CD1c-positive myeloid dendritic cell (primary cell): ENCODE measurements around the gene TNNC1.

Source experiments
- DNase-seq: peaks from one replicate; pipeline ENCODE4 v3.0.0-alpha.2; 2016; ENCODE audit errors: extremely low spot score

Gene TNNC1

GRCh38 chr3:52432225-52432624 lies 21.6 kb downstream of the TNNC1 start:
- no peak for DNase-seq

DNA sequence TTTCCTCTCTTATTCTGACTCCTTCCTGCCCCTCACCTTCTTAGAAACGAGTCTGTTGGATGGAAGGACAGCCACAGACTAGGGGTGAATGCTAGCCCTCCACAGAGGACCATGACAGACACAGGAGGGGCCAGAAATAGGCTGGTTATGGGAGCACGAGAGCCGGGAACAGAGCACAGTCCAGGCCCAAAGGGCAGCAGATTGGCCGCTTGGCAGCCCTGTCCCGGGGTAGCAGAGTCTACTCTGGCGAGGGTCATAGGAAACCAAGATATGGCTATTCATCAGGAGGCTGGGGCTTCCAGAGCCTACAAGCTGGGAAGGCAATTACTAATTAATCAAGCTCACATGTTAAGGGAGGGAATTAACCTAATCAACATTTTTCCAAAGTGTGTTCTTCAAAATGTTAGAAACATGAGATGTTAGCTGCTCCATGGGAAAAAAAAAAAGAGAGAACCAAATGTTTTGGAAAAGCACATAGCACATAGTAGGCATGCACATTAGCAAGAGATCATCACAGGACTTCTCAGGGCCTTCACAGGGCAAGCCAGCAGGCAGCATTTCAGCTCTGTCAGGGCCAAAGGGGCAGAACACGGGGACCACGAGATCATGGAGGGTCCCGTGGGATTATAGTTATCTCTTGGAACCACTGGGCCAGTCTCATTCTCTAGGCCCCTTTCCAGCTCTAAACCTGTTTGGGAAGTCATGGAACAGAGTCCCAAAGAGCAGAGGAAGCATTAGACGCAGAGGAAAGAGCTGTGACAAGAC lies 22.2 kb downstream of the TNNC1 start:
- DNase-seq, result no peak

DNA sequence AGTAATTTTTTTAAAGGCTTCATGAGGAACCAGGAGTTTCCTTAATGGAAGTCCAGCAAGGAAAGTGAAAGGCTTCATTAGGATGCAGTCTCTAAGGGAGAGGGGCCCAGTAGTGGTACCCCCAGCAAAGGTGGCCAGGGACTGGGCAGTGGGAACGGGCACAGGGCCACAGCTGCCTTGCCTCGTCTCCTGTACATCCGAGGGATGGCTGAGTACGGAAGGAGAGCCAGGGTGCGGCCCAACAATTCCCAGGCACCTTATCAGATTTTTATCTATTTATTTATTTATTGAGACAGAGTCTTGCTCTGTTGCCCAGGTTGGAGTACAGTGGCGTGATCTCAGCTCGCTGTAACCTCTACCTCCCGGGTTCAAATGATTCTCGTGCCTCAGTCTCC lies 23.4 kb downstream of the TNNC1 start:
- DNase-seq, result no peak

DNA sequence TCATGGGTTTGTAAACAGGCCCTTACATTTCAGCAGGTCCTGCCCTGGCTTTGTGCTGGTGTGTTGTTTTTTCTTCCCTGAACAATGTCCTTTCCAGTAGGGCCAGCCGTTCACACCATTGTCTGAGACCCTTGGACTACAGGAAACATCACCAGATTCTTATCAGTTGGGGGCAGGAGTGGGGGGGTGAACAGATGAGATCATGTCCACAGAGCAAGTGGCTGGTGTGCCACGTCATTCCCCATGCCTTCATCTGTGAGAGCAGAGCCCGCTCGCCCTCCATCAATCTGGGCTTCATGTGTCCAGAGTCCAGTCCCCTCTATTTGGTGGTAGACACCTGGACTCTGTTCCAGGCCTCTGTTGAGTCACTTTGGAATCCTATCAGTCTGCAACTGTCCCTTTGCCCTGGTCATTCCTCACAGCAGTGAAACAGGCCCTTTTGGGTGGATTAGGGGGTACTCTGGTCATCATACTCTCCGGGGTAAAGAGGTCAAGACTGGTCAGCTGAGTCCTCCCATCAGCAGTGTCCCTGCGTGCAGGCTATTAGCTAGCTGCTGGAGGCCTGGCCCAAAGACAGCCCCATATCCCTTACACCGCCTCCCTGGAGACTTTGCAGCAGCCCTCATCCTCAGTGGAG lies 23.9 kb downstream of the TNNC1 start:
- no peak for DNase-seq

DNA sequence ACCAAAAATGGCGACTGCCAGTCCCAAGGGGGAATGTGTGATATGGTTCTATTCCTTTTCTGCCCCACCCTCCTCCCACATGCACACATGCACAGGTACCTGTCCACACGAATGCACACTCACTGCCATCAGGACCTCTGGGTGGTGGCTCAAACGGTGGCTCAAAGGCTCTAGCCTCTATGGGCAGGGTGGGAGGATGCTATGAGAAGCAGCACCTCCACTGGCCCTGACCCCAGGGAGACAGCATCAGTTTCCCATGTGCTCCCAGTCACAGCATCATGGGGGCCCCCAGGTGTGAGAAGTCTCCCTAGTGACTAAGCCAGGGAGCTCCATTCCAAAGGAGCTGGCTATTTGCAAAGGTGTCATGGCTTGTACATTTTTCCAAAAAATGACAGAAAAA lies 24.8 kb downstream of the TNNC1 start:
- DNase-seq, result no peak

GRCh38 chr3:52428151-52429005 lies 25.5 kb downstream of the TNNC1 start:
- peak; percentile 78 for DNase-seq

DNA sequence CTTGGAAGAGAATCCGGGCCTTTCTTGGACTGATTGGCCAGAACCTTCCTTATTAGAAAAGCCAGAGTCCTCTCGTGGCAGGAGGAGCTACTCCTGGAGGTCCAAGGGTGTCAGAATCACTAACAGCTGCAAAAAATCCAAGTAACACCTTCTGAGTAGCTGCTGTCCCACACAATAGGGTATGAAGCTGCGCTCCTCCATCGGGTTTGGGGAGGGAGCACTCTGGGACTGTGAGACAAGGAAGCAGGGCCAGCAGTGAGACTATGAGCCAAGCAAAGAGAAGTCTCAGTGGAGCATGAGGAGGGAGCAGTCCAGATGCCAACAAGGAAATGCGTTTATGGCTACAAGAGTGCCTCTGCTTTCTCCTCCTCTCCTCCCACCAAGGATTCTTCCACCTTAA lies 30.7 kb downstream of the TNNC1 start:
- no peak for DNase-seq

- DNase-seq, result no peak
These were observed 31.2 kb downstream of the TNNC1 start for GRCh38 chr3:52422669-52423068.

GRCh38 chr3:52420388-52420787 lies 33.5 kb downstream of the TNNC1 start:
- DNase-seq, result no peak

DNA sequence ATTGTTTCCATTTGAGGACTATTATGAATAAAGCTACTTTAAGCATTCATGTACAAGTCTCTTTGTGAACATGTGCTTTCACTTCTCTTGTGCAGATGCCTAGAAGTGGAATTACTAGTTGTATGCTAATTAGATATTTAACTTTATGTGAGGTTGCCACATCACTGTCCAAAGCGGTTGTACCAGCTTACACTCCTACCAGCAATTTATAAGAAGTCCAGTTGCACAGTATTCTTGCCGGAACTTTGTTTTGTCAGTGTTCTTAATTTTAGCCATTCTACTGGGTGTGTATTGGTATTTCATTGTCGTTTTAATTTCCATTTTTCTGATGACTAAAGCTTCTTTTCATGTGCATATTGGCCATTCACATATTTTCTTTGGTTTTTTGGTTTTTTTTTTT lies 38.0 kb downstream of the TNNC1 start:
- DNase-seq, result peak; percentile 3

DNA sequence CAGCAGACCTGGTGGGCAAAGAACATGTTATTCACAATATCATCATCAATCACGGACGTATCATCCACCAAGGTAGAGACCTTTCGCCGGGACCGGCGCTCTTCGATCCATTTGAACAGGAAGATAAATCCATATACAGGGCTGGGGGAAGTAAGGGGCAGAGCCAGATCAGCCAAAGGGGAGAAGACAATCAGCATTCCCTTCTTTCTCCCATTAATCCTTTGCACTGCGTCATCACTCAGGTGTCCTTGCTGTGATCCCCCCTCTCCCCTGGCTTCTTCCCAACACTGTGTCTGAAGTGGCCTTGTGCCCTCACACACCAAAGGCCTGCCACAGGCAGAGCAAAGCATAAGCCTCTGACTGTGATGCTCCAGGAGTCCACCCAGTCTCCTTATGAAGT lies 45.4 kb downstream of the TNNC1 start:
- no peak for DNase-seq

- no peak for DNase-seq
These were observed 46.1 kb downstream of the TNNC1 start for GRCh38 chr3:52407779-52408178.

- DNase-seq, result no peak
These were observed 46.9 kb downstream of the TNNC1 start for GRCh38 chr3:52406791-52407510.

GRCh38 chr3:52406231-52406661 lies 47.6 kb downstream of the TNNC1 start:
- no peak for DNase-seq

- no peak for DNase-seq
These were observed 48.2 kb downstream of the TNNC1 start for GRCh38 chr3:52405601-52406110.

DNA sequence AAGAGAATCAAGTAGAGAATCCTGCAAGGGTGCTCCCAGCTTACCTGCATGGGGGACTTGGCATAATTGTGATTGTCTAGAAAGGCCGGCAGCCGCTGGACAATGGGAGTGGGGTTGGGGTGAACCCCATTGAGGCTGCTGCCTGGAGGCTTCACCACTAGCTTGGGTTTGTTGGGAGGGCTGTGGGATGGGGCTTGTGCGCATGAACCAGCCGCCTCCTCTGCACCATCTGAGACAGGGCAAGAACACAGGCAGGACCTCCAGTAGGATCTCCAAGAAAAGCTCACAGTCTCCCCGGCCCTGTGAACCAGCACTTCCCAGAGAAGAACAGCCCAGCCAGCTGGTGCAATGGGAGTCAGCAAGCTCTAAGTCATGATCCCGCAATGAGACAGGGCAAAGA lies 48.8 kb downstream of the TNNC1 start:
- DNase-seq, result no peak

GRCh38 chr3:52404391-52404790 lies 49.5 kb downstream of the TNNC1 start:
- DNase-seq, result no peak

DNA sequence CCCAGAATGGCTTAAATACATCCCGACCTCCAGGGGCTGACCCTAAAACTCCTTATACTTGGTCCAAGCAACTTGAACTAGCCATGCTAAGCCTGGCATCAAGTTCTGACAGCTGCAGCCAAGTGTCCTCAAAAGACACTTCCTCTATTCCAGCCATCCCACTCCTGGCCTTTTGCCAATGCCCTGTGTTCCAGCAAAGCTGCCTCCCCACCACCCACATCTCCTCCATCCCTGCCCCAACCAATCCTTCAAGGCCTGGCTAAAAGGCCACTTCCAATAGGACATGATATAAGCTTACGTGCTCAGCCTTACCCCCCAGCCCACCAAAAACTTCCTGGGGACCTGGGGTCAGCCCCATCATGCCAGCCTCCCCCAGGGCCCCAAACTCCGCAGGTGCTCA lies 49.9 kb downstream of the TNNC1 start:
- peak; percentile 60 for DNase-seq

- DNase-seq, result no peak
These were observed 50.5 kb downstream of the TNNC1 start for GRCh38 chr3:52403271-52403841.

DNA sequence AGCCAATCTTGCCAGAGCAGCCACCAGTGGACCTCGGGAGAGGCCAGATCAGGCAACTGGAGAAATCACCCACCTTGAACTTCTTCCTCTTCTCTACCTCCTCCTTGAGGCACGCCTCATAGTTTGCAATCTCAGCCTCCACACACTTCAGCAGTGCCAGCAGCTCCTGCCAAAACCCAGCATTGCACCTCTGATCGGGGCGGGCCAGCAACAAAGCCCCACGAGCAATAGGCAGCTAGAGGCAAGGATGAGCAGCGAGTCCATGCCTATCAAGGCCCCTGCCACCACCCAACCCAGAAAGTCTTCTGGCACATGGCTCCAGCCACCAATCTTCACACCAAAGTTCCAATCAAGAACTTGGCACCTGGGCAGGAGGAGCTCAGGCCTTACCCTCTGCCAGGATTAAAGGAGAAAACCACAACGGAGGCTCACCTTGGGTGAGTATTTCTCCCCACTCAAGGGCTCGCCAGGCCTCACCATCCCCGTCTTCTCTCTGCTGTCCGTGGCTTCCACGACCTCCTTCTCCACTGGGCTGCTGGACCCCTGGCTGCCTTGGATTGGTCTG lies 51.1 kb downstream of the TNNC1 start:
- no peak for DNase-seq

GRCh38 chr3:52402101-52402521 lies 51.7 kb downstream of the TNNC1 start:
- no peak for DNase-seq
